HUES64 (cell line): ENCODE results near the gene SNIP1. TPM values are rescaled to one million over a fixed set of nuclear protein-coding genes. Genes with fewer than 3 reads are reported as not detected.
"Not testable (repeated sequence)": the region's sequence is repeated elsewhere in the genome, so short reads cannot be mapped to it uniquely, and the experiment has no call there.

Experiments used
- H3K27ac ChIP-seq: 2 replicates; pipeline ENCODE4 v1.7.0; 2013; ENCODE audit warnings: low read depth, low read length, inconsistent platforms
- H3K27me3 ChIP-seq: 2 replicates; pipeline ENCODE4 v1.6.1; 2013; ENCODE audit warnings: mild to moderate bottlenecking, low read length; ENCODE audit not compliant: insufficient read depth
- H3K36me3 ChIP-seq: 2 replicates; pipeline ENCODE4 v1.6.1; 2013; ENCODE audit warnings: mild to moderate bottlenecking, low read length; ENCODE audit not compliant: insufficient read depth
- H3K4me1 ChIP-seq: 2 replicates; pipeline ENCODE4 v1.6.1; 2013; ENCODE audit warnings: mild to moderate bottlenecking, low read length, moderate library complexity; ENCODE audit not compliant: insufficient read depth
- H3K4me3 ChIP-seq: 2 replicates; pipeline ENCODE4 v1.5.1; 2013; ENCODE audit warnings: mild to moderate bottlenecking, low read length, moderate library complexity
- H3K9ac ChIP-seq: 2 replicates; pipeline ENCODE4 v1.6.1; 2013; ENCODE audit warnings: mild to moderate bottlenecking, low read depth, low read length
- H3K9me3 ChIP-seq: 2 replicates; pipeline ENCODE4 v1.6.1; 2013; ENCODE audit warnings: low read depth, low read length; ENCODE audit not compliant: insufficient read depth
- WGBS: fragments of 150-250, 120-280 bp; methylation state at CpG from one replicate; pipeline ENCODE4 v1.1.7; 2013; ENCODE audit warnings: missing lambda C conversion rate; 5-methylcytosine and 5-hydroxymethylcytosine counted together
- polyA plus RNA-seq, 2 experiments: library from polyadenylated mRNA; stranded (reverse); fragments of 50-300 nt; gene quantifications; one replicate each; pipeline ENCODE4 v1.2.3, GENCODE V29; 2013

Gene SNIP1, protein sequence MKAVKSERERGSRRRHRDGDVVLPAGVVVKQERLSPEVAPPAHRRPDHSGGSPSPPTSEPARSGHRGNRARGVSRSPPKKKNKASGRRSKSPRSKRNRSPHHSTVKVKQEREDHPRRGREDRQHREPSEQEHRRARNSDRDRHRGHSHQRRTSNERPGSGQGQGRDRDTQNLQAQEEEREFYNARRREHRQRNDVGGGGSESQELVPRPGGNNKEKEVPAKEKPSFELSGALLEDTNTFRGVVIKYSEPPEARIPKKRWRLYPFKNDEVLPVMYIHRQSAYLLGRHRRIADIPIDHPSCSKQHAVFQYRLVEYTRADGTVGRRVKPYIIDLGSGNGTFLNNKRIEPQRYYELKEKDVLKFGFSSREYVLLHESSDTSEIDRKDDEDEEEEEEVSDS
- polyA plus RNA-seq (2013, experiment 1 of 2), result 7.8 TPM
- 7.9 TPM for polyA plus RNA-seq (2013, experiment 2 of 2)

- H3K27me3 ChIP-seq, result no peaks in the 10 kb centered on the region
- peaks cover 6% of the 10 kb centered on the region; the same call in 1 of the 2 replicates for H3K9me3 ChIP-seq
- peak within 1 kb of the TSS; percentile 48 for H3K27ac ChIP-seq
- peak within 1 kb of the TSS; percentile 77 for H3K9ac ChIP-seq
- peaks cover 30% of the 10 kb centered on the region for H3K36me3 ChIP-seq
- peak within 1 kb of the TSS; percentile 98 for H3K4me3 ChIP-seq
- peaks cover 6% of the 10 kb centered on the region; the same call in 1 of the 2 replicates for H3K4me1 ChIP-seq
- WGBS, result 13% methylated on average over 53 of the region's 54 CpGs
Observed at GRCh38 chr1:37553927-37554808, at the start of gene SNIP1. SNIP1 (minus strand) TSS chr1:37554293; CDS start chr1:37554229, 64 bp downstream.

DNA sequence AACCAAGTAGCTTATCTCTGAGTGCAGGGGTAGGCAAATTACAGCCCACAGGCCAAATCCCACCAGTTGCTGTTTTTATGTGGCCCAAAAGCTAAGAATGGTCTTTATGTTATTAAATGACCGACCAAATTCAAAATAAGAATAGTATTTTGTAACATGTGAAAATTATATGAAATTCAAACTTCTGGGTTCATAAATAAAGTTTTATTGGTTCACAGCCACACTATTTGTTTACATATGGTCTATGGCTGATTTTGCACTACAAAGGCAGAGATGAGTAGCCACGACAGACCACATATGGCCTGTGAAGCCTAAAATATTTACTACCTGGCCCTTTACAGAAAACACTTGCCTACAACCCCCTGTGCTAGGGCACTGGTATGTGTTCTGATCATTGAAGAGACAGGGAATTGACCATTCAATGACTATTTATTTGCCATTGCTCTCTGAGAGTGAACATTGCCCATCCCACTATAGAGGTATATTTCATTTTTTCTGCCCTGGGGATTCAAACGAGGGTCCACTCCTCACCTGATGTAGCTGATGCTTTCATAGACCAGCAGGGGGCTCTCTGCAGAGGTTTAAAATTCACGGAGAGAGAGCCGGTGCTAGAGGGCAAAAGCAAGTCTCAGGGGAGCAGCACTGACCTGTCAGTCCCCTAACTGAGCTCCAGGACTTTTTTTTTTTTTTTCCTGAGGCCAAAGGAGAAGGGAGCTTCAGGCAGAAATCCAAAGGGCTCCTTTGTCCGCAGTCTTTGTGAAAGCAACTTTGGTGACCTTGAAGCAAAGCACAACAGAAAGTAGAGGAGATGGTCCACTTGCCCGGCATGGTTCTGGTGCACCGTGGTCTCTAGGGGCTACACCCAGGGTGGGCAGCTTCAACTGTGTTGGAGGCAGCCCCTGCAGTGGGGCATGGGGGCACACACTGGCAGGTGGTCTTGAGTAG, 48.9 kb upstream of the SNIP1 start:
- Histone ChIP-seq H3K9me3 (no peaks in the 10 kb centered on the region), H3K36me3 (no peaks in the 10 kb centered on the region), H3K9ac (no peak overlapping the region), H3K4me3 (no peak overlapping the region), H3K27ac (no peak overlapping the region), H3K4me1 (no peaks in the 10 kb centered on the region), H3K27me3 (peaks cover 37% of the 10 kb centered on the region)
- WGBS, result 40% methylated on average over 7 of the region's 8 CpGs

- Histone ChIP-seq H3K4me3 (no peak overlapping the region), H3K27me3 (peaks cover 30% of the 10 kb centered on the region), H3K27ac (no peak overlapping the region), H3K9ac (no peak overlapping the region), H3K36me3 (no peaks in the 10 kb centered on the region), H3K4me1 (no peaks in the 10 kb centered on the region), H3K9me3 (no peaks in the 10 kb centered on the region)
Observed at GRCh38 chr1:37601441-37601840, 47.3 kb upstream of the SNIP1 start.

DNA sequence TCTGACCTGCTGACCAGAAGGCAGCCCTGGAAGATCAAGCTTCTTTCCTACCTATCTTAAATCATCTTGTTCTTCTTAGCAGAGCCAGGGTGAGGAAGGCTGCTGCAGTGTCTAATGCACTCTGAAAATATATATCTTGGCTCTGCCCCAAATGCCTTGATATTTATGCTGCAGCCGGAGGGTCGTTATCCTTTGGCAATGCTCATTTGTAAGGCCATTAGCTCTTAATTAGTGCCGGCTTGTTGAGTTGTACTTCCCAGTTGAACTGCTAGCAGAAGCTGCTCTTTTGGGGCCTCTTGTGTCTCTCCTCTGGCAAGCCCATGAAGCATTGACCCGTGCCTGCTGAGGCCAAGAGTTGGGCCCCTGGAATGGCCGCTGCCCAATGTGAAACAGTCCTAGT, 45.8 kb upstream of the SNIP1 start:
- peaks cover 27% of the 10 kb centered on the region for H3K27me3 ChIP-seq
- no peak overlapping the region for H3K9ac ChIP-seq
- no peaks in the 10 kb centered on the region for H3K9me3 ChIP-seq
- H3K4me1 ChIP-seq, result no peaks in the 10 kb centered on the region
- no peak overlapping the region for H3K4me3 ChIP-seq
- WGBS, result 88% methylated on average over 5 of the region's 5 CpGs
- no peaks in the 10 kb centered on the region for H3K36me3 ChIP-seq
- H3K27ac ChIP-seq, result no peak overlapping the region

GRCh38 chr1:37596182-37596667, 42.1 kb upstream of the SNIP1 start:
- H3K4me3 ChIP-seq, result peak overlapping the region; percentile 93
- peaks cover 23% of the 10 kb centered on the region for H3K27me3 ChIP-seq
- no peaks in the 10 kb centered on the region for H3K9me3 ChIP-seq
- whole genome bisulfite sequencing, result 6% methylated on average over 2 of the region's 3 CpGs
- no peak overlapping the region for H3K27ac ChIP-seq
- H3K4me1 ChIP-seq, result peaks cover 7% of the 10 kb centered on the region; the same call in 1 of the 2 replicates
- peaks cover 28% of the 10 kb centered on the region for H3K36me3 ChIP-seq
- no peak overlapping the region for H3K9ac ChIP-seq

- peaks cover 17% of the 10 kb centered on the region; the same call in 1 of the 2 replicates for H3K27me3 ChIP-seq
- peak within 1 kb of the TSS; percentile 76 for H3K27ac ChIP-seq
- no peaks in the 10 kb centered on the region for H3K9me3 ChIP-seq
- under 1% methylated on average over 50 of the region's 51 CpGs for WGBS
- peaks cover 35% of the 10 kb centered on the region for H3K36me3 ChIP-seq
- H3K4me3 ChIP-seq, result peak within 1 kb of the TSS; percentile 93
- peaks cover 7% of the 10 kb centered on the region; the same call in 1 of the 2 replicates for H3K4me1 ChIP-seq
- H3K9ac ChIP-seq, result peak within 1 kb of the TSS; percentile 95
Observed at GRCh38 chr1:37595440-37596181, 41.5 kb upstream of the SNIP1 start, which contains the start of gene GNL2. GNL2 (minus strand) TSS chr1:37595937; CDS start chr1:37595822, 115 bp downstream.

DNA sequence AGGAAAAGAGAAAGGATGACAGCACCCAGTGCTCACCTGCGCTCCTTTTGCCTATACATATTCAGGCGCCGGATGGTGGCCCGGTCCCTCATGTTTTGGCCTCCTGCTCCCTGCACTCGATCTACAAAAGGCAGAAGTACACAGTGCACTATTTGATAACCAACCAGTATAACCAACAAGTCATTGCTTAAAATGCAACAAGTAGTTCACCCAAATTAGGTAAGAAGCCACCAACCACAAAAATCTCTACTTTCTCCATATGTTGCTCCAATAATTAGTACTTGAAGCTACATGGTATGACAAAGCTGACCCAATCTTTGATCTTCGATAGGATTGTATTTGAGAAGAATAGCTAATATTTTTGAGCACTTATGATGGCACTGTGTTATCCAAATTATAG, 39.6 kb upstream of the SNIP1 start:
- Histone ChIP-seq H3K27me3 (peaks cover 13% of the 10 kb centered on the region; the same call in 1 of the 2 replicates), H3K4me3 (no peak overlapping the region), H3K9ac (no peak overlapping the region), H3K4me1 (peaks cover 7% of the 10 kb centered on the region; the same call in 1 of the 2 replicates), H3K27ac (no peak overlapping the region), H3K9me3 (no peaks in the 10 kb centered on the region), H3K36me3 (peaks cover 53% of the 10 kb centered on the region)
- 96% methylated on average over 6 of the region's 6 CpGs for WGBS

GRCh38 chr1:37588939-37589338, 34.8 kb upstream of the SNIP1 start:
- no peak overlapping the region for H3K9ac ChIP-seq
- no peak overlapping the region for H3K4me3 ChIP-seq
- H3K36me3 ChIP-seq, result peaks cover 99% of the 10 kb centered on the region
- H3K27me3 ChIP-seq, result no peaks in the 10 kb centered on the region
- H3K27ac ChIP-seq, result no peak overlapping the region
- H3K4me1 ChIP-seq, result no peaks in the 10 kb centered on the region
- no peaks in the 10 kb centered on the region for H3K9me3 ChIP-seq
- WGBS, result 100% methylated on average over 2 of the region's 2 CpGs

DNA sequence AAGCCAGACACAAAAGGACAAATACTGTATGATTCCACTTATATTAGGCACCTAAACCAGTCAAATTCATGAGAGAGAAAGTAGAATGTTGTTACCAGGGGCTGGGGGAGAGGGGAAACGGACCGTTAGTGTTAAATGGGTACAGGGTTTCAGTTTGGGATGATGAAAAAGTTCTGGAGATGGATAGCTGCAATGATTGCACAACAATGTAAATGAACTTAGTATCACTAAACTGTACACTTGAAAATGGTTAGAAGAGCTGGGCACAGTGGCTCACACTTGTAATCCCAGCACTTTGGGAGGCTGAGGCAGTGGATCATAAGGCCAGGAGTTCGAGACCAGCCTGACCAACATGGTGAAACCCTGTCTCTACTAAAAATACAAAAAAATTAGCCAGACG, 30.5 kb upstream of the SNIP1 start:
- H3K9ac ChIP-seq, H3K4me3 ChIP-seq, H3K27ac ChIP-seq, H3K4me1 ChIP-seq, H3K9me3 ChIP-seq, H3K27me3 ChIP-seq: not testable (repeated sequence)
- peaks cover 95% of the 10 kb centered on the region for H3K36me3 ChIP-seq
- 96% methylated on average over 4 of the region's 4 CpGs for WGBS

DNA sequence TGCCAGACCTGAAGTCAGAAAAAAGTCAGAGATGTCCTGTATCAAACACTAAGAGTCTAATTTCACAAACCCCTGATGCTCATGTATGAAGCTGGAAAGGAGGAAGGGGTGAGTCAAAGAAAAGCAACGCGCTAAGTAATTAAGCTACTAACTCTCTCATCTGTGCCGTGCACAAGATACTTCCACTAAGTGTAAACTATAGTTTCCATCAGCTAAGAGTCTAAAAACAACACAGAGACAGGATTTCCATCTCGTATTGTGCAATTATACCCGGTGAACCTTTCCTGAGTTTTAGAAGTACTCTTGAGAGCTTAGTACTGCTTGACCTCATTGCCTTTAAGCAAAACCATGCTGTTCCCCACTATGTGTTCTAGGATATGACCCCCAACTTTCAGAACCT, 21.6 kb upstream of the SNIP1 start:
- peaks cover 94% of the 10 kb centered on the region for H3K36me3 ChIP-seq
- H3K27ac ChIP-seq, result no peak overlapping the region
- H3K9me3 ChIP-seq, result no peaks in the 10 kb centered on the region
- no peak overlapping the region for H3K4me3 ChIP-seq
- no peak overlapping the region for H3K9ac ChIP-seq
- H3K4me1 ChIP-seq, result no peaks in the 10 kb centered on the region
- WGBS, result 93% methylated on average over 5 of the region's 5 CpGs
- no peaks in the 10 kb centered on the region for H3K27me3 ChIP-seq
